ENCODE data around the gene CRTC2. TPM values are rescaled to one million over a fixed set of nuclear protein-coding genes. Genes with fewer than 3 reads are reported as not detected.

CRTC2 gene
- total and polyA plus RNA-seq, 4 donors = 5.8 to 53.1 (median 24.0) TPM

DNA sequence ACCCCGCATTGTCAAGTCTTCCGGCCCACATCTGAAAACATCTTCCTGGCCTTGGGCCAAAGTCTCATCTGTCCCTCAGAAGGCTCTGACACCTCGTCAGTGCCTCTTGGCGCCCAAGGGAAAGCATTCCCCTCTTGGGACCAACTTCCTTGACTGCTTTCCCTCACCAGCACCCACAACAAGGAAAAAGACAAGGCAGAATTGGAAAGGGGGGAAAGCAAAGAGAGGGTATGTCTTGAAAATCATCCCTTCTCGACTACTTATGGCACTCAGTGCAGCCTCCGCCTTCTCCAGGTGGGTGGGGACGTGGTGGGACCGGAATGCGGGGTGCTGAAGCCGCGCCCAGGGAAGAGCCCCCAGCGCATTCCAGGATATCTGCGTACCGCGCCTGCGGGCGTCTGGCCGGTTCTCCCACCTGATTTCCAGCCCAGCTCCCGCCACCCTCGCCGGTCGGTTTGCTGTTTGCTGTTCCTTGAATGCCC is 5.5 kb upstream of the CRTC2 start:
- Histone ChIP-seq H3K27me3 (ENCODE audit: control insufficient read depth, insufficient read depth, low read length) (no peaks in the 10 kb centered on the region), H3K27ac (ENCODE audit: low read depth, low read length) (peak overlapping the region; percentile 87), H3K4me3 (ENCODE audit: low read depth, low read length) (peak overlapping the region; percentile 79), H3K9me3 (ENCODE audit: control insufficient read depth, insufficient read depth, low read length) (no peaks in the 10 kb centered on the region), H3K4me1 (ENCODE audit: control insufficient read depth, insufficient read depth, low read length) (peaks cover 36% of the 10 kb centered on the region), H3K36me3 (ENCODE audit: control insufficient read depth, insufficient read depth, low read length) (peaks cover 18% of the 10 kb centered on the region)
- DNase-seq (ENCODE audit: low read depth in 4 of 6, low spot score in 6 of 6) = no peak
- WGBS (ENCODE audit: insufficient coverage) = under 1% methylated on average over 18 of the region's 22 CpGs

- H3K36me3 ChIP-seq (ENCODE audit: control insufficient read depth, insufficient read depth, low read length) = peaks cover 18% of the 10 kb centered on the region
- H3K4me1 ChIP-seq (ENCODE audit: control insufficient read depth, insufficient read depth, low read length) = peaks cover 33% of the 10 kb centered on the region
- no peaks in the 10 kb centered on the region for H3K27me3 ChIP-seq (ENCODE audit: control insufficient read depth, insufficient read depth, low read length)
- H3K4me3 ChIP-seq (ENCODE audit: low read depth, low read length) = peak within 1 kb of the TSS; percentile 79
- DNase-seq (ENCODE audit: low read depth in 4 of 6, low spot score in 6 of 6) = peak; percentile 90 to 99 (median 97)
- H3K9me3 ChIP-seq (ENCODE audit: control insufficient read depth, insufficient read depth, low read length) = no peaks in the 10 kb centered on the region
- 0% methylated on average over 44 of the region's 54 CpGs for WGBS (ENCODE audit: insufficient coverage)
- H3K27ac ChIP-seq (ENCODE audit: low read depth, low read length) = peak within 1 kb of the TSS; percentile 87
These were observed 4.8 kb upstream of the CRTC2 start, which contains the start of gene SLC39A1 for GRCh38 chr1:153963030-153963849. Gene SLC39A1, minus strand, starts transcription at chr1:153963537. Its CDS starts 822 bp downstream, at chr1:153962715.

GRCh38 chr1:153962088-153963029 is 3.9 kb upstream of the CRTC2 start:
- Histone ChIP-seq H3K4me3 (ENCODE audit: low read depth, low read length) (peak overlapping the region; percentile 79), H3K4me1 (ENCODE audit: control insufficient read depth, insufficient read depth, low read length) (peaks cover 34% of the 10 kb centered on the region), H3K27ac (ENCODE audit: low read depth, low read length) (peak overlapping the region; percentile 87), H3K36me3 (ENCODE audit: control insufficient read depth, insufficient read depth, low read length) (peaks cover 18% of the 10 kb centered on the region), H3K27me3 (ENCODE audit: control insufficient read depth, insufficient read depth, low read length) (no peaks in the 10 kb centered on the region), H3K9me3 (ENCODE audit: control insufficient read depth, insufficient read depth, low read length) (no peaks in the 10 kb centered on the region)
- no peak for DNase-seq (ENCODE audit: low read depth in 4 of 6, low spot score in 6 of 6)
- 30% methylated on average over 8 of the region's 16 CpGs for WGBS (ENCODE audit: insufficient coverage)

DNA sequence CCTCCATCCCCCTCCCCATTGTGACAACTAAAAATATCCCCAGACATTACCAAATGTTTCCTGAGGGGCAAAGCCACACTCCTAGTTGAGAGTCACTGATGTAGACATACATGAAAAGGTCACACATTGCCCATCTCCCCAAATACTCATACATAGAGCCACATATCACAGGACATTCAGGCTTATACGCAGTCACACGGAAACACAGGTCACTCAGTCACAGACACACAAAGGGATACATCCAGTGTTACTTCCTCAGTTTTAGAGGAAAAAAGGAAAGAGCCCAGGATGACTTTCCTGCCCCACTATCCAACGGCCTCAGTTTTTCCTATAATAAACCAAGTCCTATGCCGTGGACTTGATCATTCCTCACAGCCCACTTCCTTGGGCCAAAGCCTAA is 3.0 kb upstream of the CRTC2 start:
- no peak overlapping the region for H3K4me3 ChIP-seq (ENCODE audit: low read depth, low read length)
- H3K36me3 ChIP-seq (ENCODE audit: control insufficient read depth, insufficient read depth, low read length) = peaks cover 18% of the 10 kb centered on the region
- DNase-seq (ENCODE audit: low read depth in 4 of 6, low spot score in 6 of 6) = no peak
- 84% methylated on average over 3 of the region's 4 CpGs for whole genome bisulfite sequencing (ENCODE audit: insufficient coverage)
- no peaks in the 10 kb centered on the region for H3K9me3 ChIP-seq (ENCODE audit: control insufficient read depth, insufficient read depth, low read length)
- no peaks in the 10 kb centered on the region for H3K27me3 ChIP-seq (ENCODE audit: control insufficient read depth, insufficient read depth, low read length)
- H3K4me1 ChIP-seq (ENCODE audit: control insufficient read depth, insufficient read depth, low read length) = peaks cover 42% of the 10 kb centered on the region
- no peak overlapping the region for H3K27ac ChIP-seq (ENCODE audit: low read depth, low read length)

GRCh38 chr1:153960206-153960605 is 1.8 kb upstream of the CRTC2 start:
- no peak overlapping the region for H3K27ac ChIP-seq (ENCODE audit: low read depth, low read length)
- WGBS (ENCODE audit: insufficient coverage) = 96% methylated on average over 11 of the region's 11 CpGs

DNA sequence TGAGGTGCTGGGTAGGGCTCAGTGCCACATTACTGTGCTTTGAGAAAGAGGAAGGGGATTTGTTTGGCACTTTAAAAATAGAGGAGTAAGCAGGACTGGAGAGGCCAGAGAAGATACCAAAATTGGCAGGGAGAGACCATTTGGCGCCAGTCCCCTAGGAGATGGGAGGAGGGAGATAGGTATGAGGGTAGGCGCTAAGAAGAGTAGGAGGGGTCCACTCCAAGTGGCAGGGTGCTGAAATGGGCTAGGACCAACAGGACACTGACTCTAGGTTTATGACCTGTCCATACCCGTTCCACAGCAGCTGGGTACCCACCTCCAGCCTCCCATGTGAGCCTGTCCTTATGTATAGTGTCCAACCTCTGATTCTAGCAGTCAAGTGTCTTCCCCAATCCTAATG is 1.0 kb upstream of the CRTC2 start:
- no peaks in the 10 kb centered on the region for H3K9me3 ChIP-seq (ENCODE audit: control insufficient read depth, insufficient read depth, low read length)
- no peak for DNase-seq (ENCODE audit: low read depth in 4 of 6, low spot score in 6 of 6)
- WGBS (ENCODE audit: insufficient coverage) = 37% methylated on average over 2 of the region's 3 CpGs
- no peaks in the 10 kb centered on the region for H3K27me3 ChIP-seq (ENCODE audit: control insufficient read depth, insufficient read depth, low read length)
- H3K4me3 ChIP-seq (ENCODE audit: low read depth, low read length) = no peak overlapping the region
- H3K4me1 ChIP-seq (ENCODE audit: control insufficient read depth, insufficient read depth, low read length) = peaks cover 46% of the 10 kb centered on the region
- peaks cover 31% of the 10 kb centered on the region for H3K36me3 ChIP-seq (ENCODE audit: control insufficient read depth, insufficient read depth, low read length)
- H3K27ac ChIP-seq (ENCODE audit: low read depth, low read length) = no peak overlapping the region

More at GRCh38 chr1:153960206-153960605, 1.8 kb upstream of the CRTC2 start:
- H3K9me3 ChIP-seq (ENCODE audit: control insufficient read depth, insufficient read depth, low read length) = no peaks in the 10 kb centered on the region
- no peaks in the 10 kb centered on the region for H3K27me3 ChIP-seq (ENCODE audit: control insufficient read depth, insufficient read depth, low read length)
- no peak overlapping the region for H3K4me3 ChIP-seq (ENCODE audit: low read depth, low read length)
- H3K4me1 ChIP-seq (ENCODE audit: control insufficient read depth, insufficient read depth, low read length) = peaks cover 46% of the 10 kb centered on the region
- no peak for DNase-seq (ENCODE audit: low read depth in 4 of 6, low spot score in 6 of 6)
- H3K36me3 ChIP-seq (ENCODE audit: control insufficient read depth, insufficient read depth, low read length) = peaks cover 25% of the 10 kb centered on the region

- no peak for DNase-seq (ENCODE audit: low read depth in 4 of 6, low spot score in 6 of 6)
- H3K4me3 ChIP-seq (ENCODE audit: low read depth, low read length) = peak overlapping the region; percentile 84
- H3K36me3 ChIP-seq (ENCODE audit: control insufficient read depth, insufficient read depth, low read length) = peaks cover 34% of the 10 kb centered on the region
- no peaks in the 10 kb centered on the region for H3K27me3 ChIP-seq (ENCODE audit: control insufficient read depth, insufficient read depth, low read length)
- peaks cover 42% of the 10 kb centered on the region for H3K4me1 ChIP-seq (ENCODE audit: control insufficient read depth, insufficient read depth, low read length)
- WGBS (ENCODE audit: insufficient coverage) = 29% methylated on average over 1 of the region's 4 CpGs
- peak overlapping the region; percentile 65 for H3K27ac ChIP-seq (ENCODE audit: low read depth, low read length)
- no peaks in the 10 kb centered on the region for H3K9me3 ChIP-seq (ENCODE audit: control insufficient read depth, insufficient read depth, low read length)
These were observed 499 bp upstream of the CRTC2 start for GRCh38 chr1:153958961-153959260.

GRCh38 chr1:153957744-153958110 is 685 bp downstream of the CRTC2 start:
- H3K4me3 ChIP-seq (ENCODE audit: low read depth, low read length) = peak overlapping the region; percentile 84
- H3K4me1 ChIP-seq (ENCODE audit: control insufficient read depth, insufficient read depth, low read length) = peaks cover 39% of the 10 kb centered on the region
- H3K27me3 ChIP-seq (ENCODE audit: control insufficient read depth, insufficient read depth, low read length) = no peaks in the 10 kb centered on the region
- H3K9me3 ChIP-seq (ENCODE audit: control insufficient read depth, insufficient read depth, low read length) = no peaks in the 10 kb centered on the region
- DNase-seq (ENCODE audit: low read depth in 4 of 6, low spot score in 6 of 6) = no peak
- H3K27ac ChIP-seq (ENCODE audit: low read depth, low read length) = peak overlapping the region; percentile 82
- 0% methylated on average over 13 of the region's 13 CpGs for WGBS (ENCODE audit: insufficient coverage)
- H3K36me3 ChIP-seq (ENCODE audit: control insufficient read depth, insufficient read depth, low read length) = peaks cover 46% of the 10 kb centered on the region

- peaks cover 48% of the 10 kb centered on the region for H3K36me3 ChIP-seq (ENCODE audit: control insufficient read depth, insufficient read depth, low read length)
- H3K9me3 ChIP-seq (ENCODE audit: control insufficient read depth, insufficient read depth, low read length) = no peaks in the 10 kb centered on the region
- peak overlapping the region; percentile 82 for H3K27ac ChIP-seq (ENCODE audit: low read depth, low read length)
- no peak for DNase-seq (ENCODE audit: low read depth in 4 of 6, low spot score in 6 of 6)
- H3K4me1 ChIP-seq (ENCODE audit: control insufficient read depth, insufficient read depth, low read length) = peaks cover 34% of the 10 kb centered on the region
- WGBS (ENCODE audit: insufficient coverage) = 25% methylated on average over 4 of the region's 6 CpGs
- peak overlapping the region; percentile 84 for H3K4me3 ChIP-seq (ENCODE audit: low read depth, low read length)
- H3K27me3 ChIP-seq (ENCODE audit: control insufficient read depth, insufficient read depth, low read length) = no peaks in the 10 kb centered on the region
These were observed 1.3 kb downstream of the CRTC2 start for GRCh38 chr1:153956997-153957715.
